SU-DHL-6 (cell line): ENCODE measurements around the gene AFG3L2.

Source experiments
- H2AFZ ChIP-seq: fragments of 200-600 bp; sonication (generic); 2 replicates; pipeline ENCODE4 v1.6.1; 2014; ENCODE audit warnings: low read depth, mild to moderate bottlenecking, moderate library complexity, mixed read lengths, antibody characterized with exemption, low read length; ENCODE audit not compliant: severe bottlenecking
- H3F3A ChIP-seq: fragments of 200-600 bp; shearing (Covaris generic); 2 replicates; pipeline ENCODE4 v1.6.0; 2016; ENCODE audit warnings: antibody characterized with exemption, mild to moderate bottlenecking; ENCODE audit not compliant: insufficient read depth
- H3K27ac ChIP-seq: fragments of 200-600 bp; sonication (generic); 2 replicates; pipeline ENCODE4 v1.5.1; 2016; ENCODE audit warnings: low read depth, mild to moderate bottlenecking, low read length, moderate library complexity, mixed read lengths
- H3K27me3 ChIP-seq: fragments of 200-600 bp; sonication (generic), shearing (Covaris generic); 2 replicates; pipeline ENCODE4 v1.6.0; 2014; ENCODE audit warnings: mild to moderate bottlenecking, low read length
- H3K36me3 ChIP-seq: fragments of 200-600 bp; sonication (generic); 2 replicates; pipeline ENCODE4 v1.6.1; 2014; ENCODE audit warnings: mild to moderate bottlenecking, low read length, mixed read lengths
- H3K4me2 ChIP-seq: fragments of 300-600, 200-600 bp; shearing (Covaris generic), sonication (generic); 2 replicates; pipeline ENCODE4 v1.6.0; 2014; ENCODE audit warnings: low read length, low read depth, mild to moderate bottlenecking; ENCODE audit not compliant: poor library complexity, severe bottlenecking
- H3K4me3 ChIP-seq: fragments of 200-600 bp; sonication (generic); 2 replicates; pipeline ENCODE4 v1.5.1; 2014; ENCODE audit warnings: antibody characterized with exemption, low read length, mild to moderate bottlenecking, mixed read lengths; ENCODE audit not compliant: insufficient read depth, poor library complexity, severe bottlenecking
- H3K79me2 ChIP-seq: fragments of 200-600 bp; sonication (generic); 2 replicates; pipeline ENCODE4 v1.6.1; 2014; ENCODE audit warnings: mild to moderate bottlenecking, low read length, moderate library complexity; ENCODE audit not compliant: insufficient read depth
- H3K9ac ChIP-seq: fragments of 200-600 bp; sonication (generic); 2 replicates; pipeline ENCODE4 v1.7.0; 2014; ENCODE audit warnings: mild to moderate bottlenecking, low read length
- H3K9me2 ChIP-seq: fragments of 200-600 bp; sonication (generic); replicated peaks from 2 replicates; pipeline ENCODE4 v1.6.1; 2014; ENCODE audit warnings: low read length; ENCODE audit not compliant: insufficient read depth
- H3K9me3 ChIP-seq: fragments of 200-600 bp; sonication (generic); 2 replicates; pipeline ENCODE4 v1.6.1; 2014; ENCODE audit warnings: low read length, mixed read lengths; ENCODE audit not compliant: insufficient read depth
- H4K20me1 ChIP-seq: fragments of 200-600 bp; sonication (generic); 2 replicates; pipeline ENCODE4 v1.6.1; 2014; ENCODE audit warnings: low read depth, mild to moderate bottlenecking, antibody characterized with exemption, low read length, moderate library complexity, mixed read lengths
- CTCF ChIP-seq: fragments of 200-600 bp; sonication (generic); IDR thresholded peaks from one replicate; pipeline ENCODE4 v1.5.1; 2017; ENCODE audit warnings: antibody characterized with exemption, mild to moderate bottlenecking, low read length, moderate library complexity; ENCODE audit not compliant: insufficient read depth, poor library complexity, severe bottlenecking
- EZH2phosphoT487 ChIP-seq: fragments of 200-600 bp; sonication (generic), shearing (Covaris generic); conservative IDR thresholded peaks from 2 replicates; pipeline ENCODE4 v1.6.1; 2018; ENCODE audit warnings: mild to moderate bottlenecking, antibody characterized with exemption, low read length, moderate library complexity, mixed read lengths

AFG3L2 gene

DNA sequence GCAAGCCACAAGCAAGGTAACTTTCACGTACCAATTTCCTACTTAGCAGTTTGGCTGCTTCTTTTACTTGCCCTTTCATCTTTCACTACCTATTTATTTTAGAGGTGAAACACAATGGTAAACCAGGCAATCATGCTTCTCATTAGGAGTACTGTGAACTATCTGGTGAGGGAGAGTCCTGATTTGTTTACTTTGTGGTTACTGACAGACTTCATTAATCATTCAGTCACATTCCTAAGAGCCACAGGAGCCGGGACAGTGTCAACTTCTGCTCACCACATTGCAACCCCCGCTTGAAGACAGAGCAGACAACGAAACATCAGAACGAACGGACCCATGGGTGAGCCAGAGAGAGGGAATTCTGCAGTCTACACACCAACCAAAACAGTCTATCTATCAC is 40.1 kb downstream of the AFG3L2 start:
- no peak overlapping the region for H3K27ac ChIP-seq
- H3K36me3 ChIP-seq: 0 out of 2 replicates have a peak, but pooled peaks cover 3% of the 10 kb centered on the region
- H3K4me2 ChIP-seq: no peak overlapping the region
- no peaks in the 10 kb centered on the region for H3K9me3 ChIP-seq
- TF ChIP-seq CTCF (no peak), EZH2phosphoT487 (no peak)
- no peak overlapping the region for H3K9ac ChIP-seq
- no peaks in the 10 kb centered on the region for H3F3A ChIP-seq
- no peak overlapping the region for H3K4me3 ChIP-seq
- H3K9me2 ChIP-seq: no peaks in the 10 kb centered on the region
- H4K20me1 ChIP-seq: no peaks in the 10 kb centered on the region
- no peak overlapping the region for H2AFZ ChIP-seq
- no peaks in the 10 kb centered on the region for H3K27me3 ChIP-seq
- H3K79me2 ChIP-seq: no peaks in the 10 kb centered on the region

GRCh38 chr18:12336171-12336613 is 40.8 kb downstream of the AFG3L2 start:
- H4K20me1 ChIP-seq: no peaks in the 10 kb centered on the region
- H3K9ac ChIP-seq: no peak overlapping the region
- TF ChIP-seq EZH2phosphoT487 (no peak), CTCF (no peak)
- no peak overlapping the region for H3K4me3 ChIP-seq
- H3F3A ChIP-seq: no peaks in the 10 kb centered on the region
- H3K27me3 ChIP-seq: no peaks in the 10 kb centered on the region
- no peaks in the 10 kb centered on the region for H3K9me3 ChIP-seq
- H3K4me2 ChIP-seq: no peak overlapping the region
- no peak overlapping the region for H3K27ac ChIP-seq
- no peaks in the 10 kb centered on the region for H3K79me2 ChIP-seq
- 0 out of 2 replicates have a peak, but pooled peaks cover 3% of the 10 kb centered on the region for H3K36me3 ChIP-seq
- H3K9me2 ChIP-seq: no peaks in the 10 kb centered on the region
- no peak overlapping the region for H2AFZ ChIP-seq

GRCh38 chr18:12335503-12335902 is 41.5 kb downstream of the AFG3L2 start:
- TF ChIP-seq EZH2phosphoT487 (no peak), CTCF (no peak)
- no peak overlapping the region for H3K27ac ChIP-seq
- 0 out of 2 replicates have a peak, but pooled peaks cover 3% of the 10 kb centered on the region for H3K36me3 ChIP-seq

More at GRCh38 chr18:12335503-12335902, 41.5 kb downstream of the AFG3L2 start:
- Histone ChIP-seq H3K9me3 (no peaks in the 10 kb centered on the region), H3K79me2 (no peaks in the 10 kb centered on the region), H3K4me2 (no peak overlapping the region), H3F3A (no peaks in the 10 kb centered on the region), H3K27me3 (no peaks in the 10 kb centered on the region), H4K20me1 (no peaks in the 10 kb centered on the region), H2AFZ (no peak overlapping the region), H3K9me2 (no peaks in the 10 kb centered on the region), H3K4me3 (no peak overlapping the region), H3K9ac (no peak overlapping the region)
